Measurements from ENCODE around the gene EEFSEC. TPM values are rescaled to one million over a fixed set of nuclear protein-coding genes. Genes with fewer than 3 reads are reported as not detected.

The EEFSEC gene
- total and polyA plus RNA-seq, 12 donors: 5.5 to 15.6 (median 10.4) TPM

DNA sequence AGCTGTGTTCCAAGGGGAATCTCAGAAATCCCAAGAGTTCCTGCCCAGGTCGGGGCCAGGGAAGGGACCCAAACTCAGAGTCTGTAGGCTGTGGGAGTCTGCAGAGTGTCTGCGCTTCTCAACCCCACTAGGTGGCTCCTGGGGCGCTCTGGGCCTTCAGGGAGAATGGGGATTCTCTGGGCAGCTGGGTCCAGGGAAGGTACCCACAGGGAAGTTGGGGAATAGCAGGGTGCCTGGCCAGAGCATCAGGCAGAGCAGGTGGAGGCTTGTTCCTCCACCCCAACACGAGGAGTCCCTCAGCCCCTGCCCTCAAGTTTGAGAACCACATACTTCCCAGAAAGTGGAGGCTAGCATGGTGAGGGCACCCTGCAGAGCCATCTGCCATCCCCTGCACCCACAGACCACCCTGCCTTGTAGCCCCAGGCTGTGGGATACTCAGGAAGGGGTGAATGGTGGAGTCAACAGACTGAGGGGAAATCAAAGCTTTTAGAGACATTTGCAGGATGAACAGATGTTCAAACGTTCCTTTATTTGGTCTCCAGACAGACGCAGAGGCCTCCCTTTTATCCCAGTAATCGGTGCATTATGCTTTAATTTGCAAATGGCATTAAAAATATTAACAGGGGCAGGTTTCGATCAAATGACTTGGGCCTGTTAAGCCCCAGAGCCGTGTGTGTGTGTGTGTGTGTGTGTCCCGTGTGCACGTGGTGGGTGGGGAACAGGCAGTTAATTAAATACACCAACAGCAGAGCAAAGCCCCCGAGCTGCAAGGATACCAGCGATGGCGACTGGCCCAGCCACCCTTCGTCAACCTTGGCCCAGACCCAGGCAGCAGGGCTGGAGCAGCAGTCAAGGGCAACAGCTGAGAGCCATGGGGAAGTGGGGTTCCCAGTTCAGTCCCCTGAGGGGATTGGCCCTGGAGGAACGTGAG lies 255.7 kb downstream of the EEFSEC start:
- Histone ChIP-seq H3K4me1 (replicated peaks in 1 of 2) (peaks cover 0 to 14% of the 10 kb centered on the region in 2 donors), H3K36me3 (replicated peaks in 1 of 2) (no peaks in the 10 kb centered on the region), H3K4me3 (no peak overlapping the region), H3K9me3 (replicated peaks in 1 of 3) (no peaks in the 10 kb centered on the region), H3K27ac (peak overlapping the region in 1 of 5 donors; percentile 21), H3K27me3 (no peaks in the 10 kb centered on the region)
- 49 to 65% (median 58%) methylated on average over 8 to 16 of the region's 16 CpGs for WGBS, 4 donors
- peak in 6 of 7 donors; percentile 26 to 65 (median 40) for DNase-seq
- TF ChIP-seq POLR2A (IDR thresholded peaks at IDR 0.05): no peak
- TF ChIP-seq, protein P1, sequence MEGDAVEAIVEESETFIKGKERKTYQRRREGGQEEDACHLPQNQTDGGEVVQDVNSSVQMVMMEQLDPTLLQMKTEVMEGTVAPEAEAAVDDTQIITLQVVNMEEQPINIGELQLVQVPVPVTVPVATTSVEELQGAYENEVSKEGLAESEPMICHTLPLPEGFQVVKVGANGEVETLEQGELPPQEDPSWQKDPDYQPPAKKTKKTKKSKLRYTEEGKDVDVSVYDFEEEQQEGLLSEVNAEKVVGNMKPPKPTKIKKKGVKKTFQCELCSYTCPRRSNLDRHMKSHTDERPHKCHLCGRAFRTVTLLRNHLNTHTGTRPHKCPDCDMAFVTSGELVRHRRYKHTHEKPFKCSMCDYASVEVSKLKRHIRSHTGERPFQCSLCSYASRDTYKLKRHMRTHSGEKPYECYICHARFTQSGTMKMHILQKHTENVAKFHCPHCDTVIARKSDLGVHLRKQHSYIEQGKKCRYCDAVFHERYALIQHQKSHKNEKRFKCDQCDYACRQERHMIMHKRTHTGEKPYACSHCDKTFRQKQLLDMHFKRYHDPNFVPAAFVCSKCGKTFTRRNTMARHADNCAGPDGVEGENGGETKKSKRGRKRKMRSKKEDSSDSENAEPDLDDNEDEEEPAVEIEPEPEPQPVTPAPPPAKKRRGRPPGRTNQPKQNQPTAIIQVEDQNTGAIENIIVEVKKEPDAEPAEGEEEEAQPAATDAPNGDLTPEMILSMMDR (IDR thresholded peaks at IDR 0.05): peak in 1 of 6 experiments; percentile 10
- intact Hi-C loops (cut with DNase I): no loop called here

DNA sequence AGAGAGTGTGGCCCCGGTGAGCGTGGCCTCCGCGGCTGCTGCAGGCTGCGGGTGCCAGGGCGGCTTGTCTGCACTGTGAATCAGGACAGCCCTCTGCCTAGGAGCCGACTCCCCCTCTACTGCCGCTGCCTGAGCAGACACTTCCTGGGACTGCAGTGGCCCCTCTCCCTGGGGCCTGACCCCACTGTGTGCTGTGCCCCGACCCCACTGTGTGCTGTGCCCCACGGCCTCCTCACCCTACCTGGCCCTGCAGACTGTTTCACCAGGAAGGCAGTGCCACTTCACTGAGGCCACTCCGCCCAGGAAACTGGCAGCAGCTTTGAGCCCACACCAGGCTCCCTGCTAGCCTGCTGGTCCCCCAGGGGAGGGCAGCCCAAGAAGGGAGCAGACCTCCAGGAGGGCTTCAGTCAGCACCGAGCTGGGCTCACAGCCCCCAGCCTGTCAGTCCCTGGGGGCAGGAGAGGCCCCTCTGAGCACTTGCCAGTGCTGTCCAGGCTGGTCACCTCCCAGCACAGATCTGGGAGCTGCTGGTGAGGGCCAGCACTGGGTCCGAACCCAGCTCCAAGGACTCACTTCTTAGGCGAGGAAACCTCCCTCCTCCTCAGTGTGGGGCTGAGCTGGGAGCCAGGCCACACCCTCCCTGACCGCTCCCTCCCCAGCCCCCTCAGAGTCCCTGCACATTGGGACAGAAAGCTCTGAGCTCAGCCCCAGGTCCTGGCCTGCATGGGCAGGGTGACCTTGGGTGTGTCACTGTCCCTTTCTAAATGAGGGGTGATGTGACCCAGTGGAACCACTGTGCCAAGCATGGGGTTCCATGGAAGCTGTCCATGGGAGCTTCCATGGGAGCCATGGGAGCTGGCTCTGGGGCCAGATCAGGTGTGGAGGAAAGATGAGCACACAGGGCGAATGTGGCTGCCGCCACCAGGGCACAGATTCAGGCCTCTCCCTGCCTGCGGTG lies 256.6 kb downstream of the EEFSEC start:
- no peaks in the 10 kb centered on the region for H3K9me3 ChIP-seq (replicated peaks in 1 of 3)
- peaks cover 0 to 14% of the 10 kb centered on the region in 2 donors for H3K4me1 ChIP-seq (replicated peaks in 1 of 2)
- no peak overlapping the region for H3K4me3 ChIP-seq
- intact Hi-C loops (cut with DNase I): no loop called here
- no peaks in the 10 kb centered on the region for H3K36me3 ChIP-seq (replicated peaks in 1 of 2)
- TF ChIP-seq POLR2A (IDR thresholded peaks at IDR 0.05): no peak
- TF ChIP-seq, protein P1 (IDR thresholded peaks at IDR 0.05): no peak
- 63 to 100% (median 67%) methylated on average over 3 to 18 of the region's 18 CpGs for WGBS, 4 donors
- no peaks in the 10 kb centered on the region for H3K27me3 ChIP-seq
- no peak for DNase-seq
- H3K27ac ChIP-seq: peak overlapping the region in 1 of 5 donors; percentile 21

DNA sequence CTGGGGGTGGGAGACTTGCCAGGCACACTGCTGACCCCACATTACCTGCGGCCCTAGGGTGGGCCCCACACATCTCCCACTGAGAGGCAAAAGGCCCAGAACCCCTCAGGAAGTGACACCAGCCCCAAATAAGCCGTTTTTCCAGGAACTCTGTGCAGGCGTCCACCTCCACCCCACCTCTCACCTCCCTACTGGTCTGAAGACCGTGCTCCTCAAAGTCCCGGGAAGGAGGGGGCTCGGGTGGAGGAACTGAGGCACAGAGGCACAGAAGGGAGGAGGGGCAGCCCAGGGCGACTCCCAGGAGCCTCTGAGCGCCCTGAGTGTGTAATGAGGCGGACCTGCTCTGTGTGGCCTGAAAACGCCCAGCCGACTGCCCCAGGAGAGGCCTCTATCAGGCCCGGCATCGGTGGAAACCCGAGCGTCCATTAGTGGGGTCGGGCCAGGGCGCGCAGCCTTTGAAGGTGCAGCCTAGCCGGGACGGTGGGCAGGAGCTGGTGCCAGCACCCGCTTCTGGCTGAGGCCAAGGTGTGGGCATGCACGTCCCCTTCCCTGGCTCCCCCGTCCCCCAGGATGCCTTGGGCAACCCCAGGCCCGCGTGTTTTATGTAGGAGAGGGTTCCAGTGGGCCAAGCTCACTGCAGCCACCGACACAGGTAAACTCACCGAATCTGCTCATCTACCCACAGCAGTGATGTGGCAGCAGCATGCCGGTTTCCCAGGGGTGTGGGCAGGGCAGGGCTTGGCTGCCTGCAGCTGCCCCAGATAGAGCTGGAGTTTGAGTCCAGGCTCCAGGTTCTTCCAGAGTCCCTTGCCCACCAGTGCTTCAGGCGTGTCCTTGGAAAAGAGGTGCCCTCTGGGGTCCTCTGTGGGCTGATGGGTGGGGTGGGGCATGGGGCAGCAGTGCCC lies 257.6 kb downstream of the EEFSEC start:
- H3K4me3 ChIP-seq: no peak overlapping the region
- no peak for DNase-seq
- intact Hi-C loops (cut with DNase I): no loop called here
- H3K9me3 ChIP-seq (replicated peaks in 1 of 3): no peaks in the 10 kb centered on the region
- no peak overlapping the region for H3K27ac ChIP-seq
- peaks cover 0 to 14% of the 10 kb centered on the region in 2 donors for H3K4me1 ChIP-seq (replicated peaks in 1 of 2)
- TF ChIP-seq, protein P1 (IDR thresholded peaks at IDR 0.05): no peak
- no peak for TF ChIP-seq POLR2A (IDR thresholded peaks at IDR 0.05)
- no peaks in the 10 kb centered on the region for H3K36me3 ChIP-seq (replicated peaks in 1 of 2)
- H3K27me3 ChIP-seq: no peaks in the 10 kb centered on the region
- WGBS, 4 donors: 90 to 97% (median 92%) methylated on average over 14 to 29 of the region's 29 CpGs

Measured in adrenal gland (tissue), 12 donors.